HG02623 (cell line): ENCODE results near the gene GSE1.

Experiments
- ATAC-seq: cut with Tn5 transposase; IDR thresholded peaks from one replicate; pipeline ENCODE4 v1.9.1; 2021; ENCODE audit warnings: moderate library complexity; ENCODE audit not compliant: unreplicated experiment

GSE1 gene

DNA sequence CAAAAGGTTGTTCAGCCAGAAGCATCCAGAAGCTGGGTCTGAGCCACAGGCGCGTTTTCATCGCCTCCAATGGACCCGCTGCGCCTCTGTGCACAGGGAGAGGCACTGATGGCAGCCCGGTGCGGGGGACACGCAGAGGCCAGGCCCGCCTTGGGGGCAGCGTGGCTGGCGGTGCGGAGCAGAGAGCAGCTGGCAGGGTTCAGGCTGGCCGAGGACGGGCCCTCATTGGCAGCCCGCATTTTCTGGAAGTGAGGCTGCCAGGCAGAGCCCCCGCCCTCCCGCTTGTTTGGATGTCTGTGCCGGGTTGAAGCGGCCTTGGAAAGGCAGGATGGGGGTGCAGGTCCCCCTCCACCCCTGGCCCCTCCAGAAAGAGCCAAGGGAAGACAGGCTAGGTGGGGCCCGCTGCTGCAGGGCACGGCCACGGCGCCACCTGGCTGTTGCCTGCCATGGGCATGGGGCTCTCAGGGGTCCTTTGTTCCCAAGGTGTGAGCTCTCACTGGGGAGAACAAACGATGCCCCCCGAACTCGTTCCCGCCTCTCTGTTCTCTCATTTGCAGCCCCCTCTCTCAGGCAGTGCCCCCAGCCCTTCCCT is 18.8 kb downstream of the GSE1 start:
- ATAC-seq, result no peak

- no peak for ATAC-seq
Observed at GRCh38 chr16:85632709-85633437, 19.8 kb downstream of the GSE1 start.

GRCh38 chr16:85633438-85633743 is 20.3 kb downstream of the GSE1 start:
- ATAC-seq, result no peak

GRCh38 chr16:85633888-85634287 is 20.8 kb downstream of the GSE1 start:
- ATAC-seq, result no peak

- no peak for ATAC-seq
Observed at GRCh38 chr16:85634747-85635544, 21.8 kb downstream of the GSE1 start.

GRCh38 chr16:85635545-85636140 is 22.5 kb downstream of the GSE1 start:
- no peak for ATAC-seq

DNA sequence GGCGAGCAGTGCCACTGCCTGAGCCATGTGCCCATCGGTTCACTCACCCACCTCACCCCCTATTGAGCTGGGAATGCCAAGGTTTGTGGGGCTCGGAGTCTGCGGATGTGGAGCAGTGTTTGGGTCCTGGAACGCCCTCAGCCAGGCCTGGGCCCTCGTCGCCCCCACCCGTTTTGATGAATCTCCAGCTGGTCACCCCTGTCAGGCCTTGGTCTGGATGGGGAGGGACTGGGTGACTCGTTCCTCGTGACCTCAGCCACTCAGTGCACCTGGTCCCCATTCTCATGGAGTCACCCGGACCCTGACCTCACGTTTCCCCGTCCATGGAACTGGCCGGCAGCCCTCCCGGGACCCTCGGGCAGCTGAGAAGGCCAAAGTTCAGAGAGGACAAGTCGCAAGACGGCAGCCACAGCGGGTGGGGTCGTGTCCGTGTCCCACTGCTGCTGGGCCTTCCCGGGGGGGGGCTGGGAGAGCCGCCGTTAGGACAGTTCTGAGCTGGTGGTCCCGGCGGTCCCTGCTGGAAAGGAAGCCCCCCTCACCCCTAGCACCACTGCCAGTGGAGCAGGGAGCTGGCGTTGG is 23.2 kb downstream of the GSE1 start:
- ATAC-seq, result no peak

DNA sequence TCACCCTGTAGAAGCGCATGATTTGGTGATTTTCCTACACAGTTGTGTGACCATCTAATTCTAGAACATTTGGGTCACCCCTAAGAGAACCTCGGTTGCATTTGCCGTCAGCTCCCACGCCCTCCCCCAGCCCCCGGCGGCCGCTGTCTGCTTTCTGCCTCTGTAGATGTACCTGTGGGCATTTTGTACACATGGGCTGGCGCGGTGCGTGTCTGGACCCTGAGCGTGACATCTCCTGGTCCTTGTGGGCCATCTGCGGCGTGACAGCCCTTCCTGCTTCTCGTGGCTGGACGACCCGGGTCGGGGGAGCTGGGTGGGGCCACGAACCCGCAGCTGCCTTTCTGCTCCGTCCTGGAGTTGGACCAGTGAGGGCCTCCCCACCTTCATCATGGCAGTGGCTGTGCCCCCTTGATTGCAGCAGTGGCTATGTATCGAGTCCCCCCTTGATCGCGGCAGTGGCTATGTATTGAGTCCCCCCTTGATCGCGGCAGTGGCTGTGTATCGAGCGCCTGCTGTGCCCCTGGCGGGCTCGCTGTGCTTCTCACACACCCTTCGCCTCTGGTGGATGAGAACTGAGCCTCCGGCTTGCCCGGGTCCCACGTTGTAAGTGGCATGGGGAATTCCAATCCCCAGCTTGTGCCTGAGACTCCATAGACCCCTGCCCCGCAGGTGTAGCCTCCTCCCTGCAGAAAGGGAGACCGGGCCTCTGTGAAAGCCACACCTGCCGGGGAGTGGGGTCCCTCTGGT is 24.1 kb downstream of the GSE1 start:
- ATAC-seq, result no peak

- no peak for ATAC-seq
Observed at GRCh38 chr16:85637808-85638647, 24.9 kb downstream of the GSE1 start.

DNA sequence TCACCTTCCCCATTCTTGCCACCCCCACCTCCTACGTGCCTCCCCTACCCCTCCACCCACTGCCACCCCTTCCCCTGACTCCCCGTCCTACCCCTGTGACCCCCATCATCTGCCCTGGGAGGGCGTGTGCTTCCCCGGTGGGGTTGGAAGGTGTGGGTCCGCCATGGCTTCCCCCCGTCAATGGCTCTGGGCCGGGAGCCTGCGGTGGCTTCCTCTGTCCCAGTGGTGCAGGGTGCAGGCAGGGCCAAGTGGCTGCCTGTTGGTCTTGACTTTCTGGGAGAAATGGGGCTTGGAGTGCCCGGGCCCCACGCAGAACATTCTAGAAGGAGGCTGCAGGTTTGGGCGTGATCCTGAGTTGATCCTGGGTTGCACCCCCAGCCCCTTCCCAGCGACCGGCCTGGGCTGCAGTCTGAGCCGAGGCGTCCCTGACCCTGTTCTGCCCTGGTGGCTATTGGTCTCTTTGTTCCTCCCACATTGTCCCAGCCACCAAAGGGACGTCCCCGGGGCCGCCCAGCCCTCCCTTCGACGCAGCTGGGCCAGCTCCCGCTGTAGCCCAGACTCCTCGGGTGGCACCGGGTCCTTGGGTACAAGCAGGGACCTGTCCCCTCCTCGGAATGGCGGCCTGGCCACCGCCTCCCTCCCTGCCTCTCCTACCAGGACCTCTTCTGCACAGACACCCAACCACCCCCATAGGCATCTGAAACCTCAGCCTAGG is 25.7 kb downstream of the GSE1 start:
- ATAC-seq, result no peak

DNA sequence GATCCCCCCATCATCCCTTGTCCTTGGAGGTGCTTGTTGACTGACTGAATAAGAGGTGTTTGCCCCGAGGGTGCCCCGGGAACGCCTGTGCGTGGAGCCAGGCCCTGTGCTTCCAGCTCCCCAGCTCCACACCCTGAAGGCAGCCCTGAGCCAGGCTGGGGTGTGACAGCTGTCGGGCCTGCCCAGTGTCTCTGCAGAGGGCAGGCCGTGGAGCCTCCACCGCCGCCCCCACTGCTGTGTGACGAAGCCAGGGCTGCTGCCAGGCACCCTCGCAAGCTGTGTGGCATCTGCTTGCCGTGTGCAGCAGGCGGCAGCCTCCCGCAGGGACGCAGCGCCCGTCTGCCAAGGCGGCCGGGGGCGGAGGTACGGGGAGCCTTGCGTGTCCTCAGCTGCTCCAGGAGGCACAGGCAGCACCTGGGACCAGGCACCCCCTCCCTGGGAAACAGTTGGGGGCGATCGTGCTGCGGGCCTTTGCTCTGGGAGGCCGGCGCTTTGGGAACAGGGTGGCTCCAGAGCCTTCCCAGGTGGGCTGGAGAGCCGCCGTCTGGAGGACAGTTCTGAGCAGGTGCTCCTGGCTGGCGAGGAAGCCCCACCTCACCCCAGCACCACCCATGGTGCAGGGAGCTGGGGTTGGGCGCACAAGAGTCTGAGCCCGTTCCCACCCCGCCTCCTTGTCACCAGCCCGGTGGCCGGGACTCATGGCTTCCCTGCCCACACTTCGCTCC is 26.6 kb downstream of the GSE1 start:
- no peak for ATAC-seq

DNA sequence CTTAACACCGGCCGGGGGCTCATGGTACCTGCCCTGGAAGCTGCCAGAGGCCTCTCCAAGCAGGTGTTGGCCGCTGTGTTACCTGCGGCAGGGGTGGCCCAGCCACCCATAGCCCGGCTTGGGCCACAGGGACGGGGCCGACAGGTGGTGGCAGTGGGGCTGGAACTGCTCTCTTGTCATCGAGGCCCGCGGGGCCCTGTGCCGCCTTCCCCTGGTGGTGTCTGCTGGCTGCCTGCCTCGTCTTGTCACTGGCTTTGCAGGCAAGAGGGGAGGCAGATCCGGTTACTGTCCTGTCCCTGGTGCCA is 27.1 kb downstream of the GSE1 start:
- no peak for ATAC-seq

DNA sequence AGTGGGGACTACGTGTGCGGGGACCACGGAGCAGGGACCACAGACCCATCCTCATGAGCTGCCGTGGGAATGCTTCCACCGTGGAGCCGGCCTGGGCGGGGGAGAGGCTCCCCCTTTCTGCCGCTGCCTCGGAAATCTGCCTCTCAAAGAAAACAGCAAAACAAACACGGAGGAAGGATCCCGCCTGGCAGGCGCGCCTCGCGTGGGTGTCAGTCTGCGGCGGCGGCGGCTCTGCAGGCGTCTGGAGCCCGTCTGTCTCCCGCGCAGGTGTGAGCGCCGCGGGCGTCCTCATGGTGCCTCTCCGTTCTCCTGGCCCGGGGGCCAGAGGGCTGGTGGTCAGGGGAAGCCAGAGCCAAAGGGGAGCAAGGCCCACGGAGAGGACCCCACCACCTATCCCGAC is 27.5 kb downstream of the GSE1 start:
- ATAC-seq, result no peak

DNA sequence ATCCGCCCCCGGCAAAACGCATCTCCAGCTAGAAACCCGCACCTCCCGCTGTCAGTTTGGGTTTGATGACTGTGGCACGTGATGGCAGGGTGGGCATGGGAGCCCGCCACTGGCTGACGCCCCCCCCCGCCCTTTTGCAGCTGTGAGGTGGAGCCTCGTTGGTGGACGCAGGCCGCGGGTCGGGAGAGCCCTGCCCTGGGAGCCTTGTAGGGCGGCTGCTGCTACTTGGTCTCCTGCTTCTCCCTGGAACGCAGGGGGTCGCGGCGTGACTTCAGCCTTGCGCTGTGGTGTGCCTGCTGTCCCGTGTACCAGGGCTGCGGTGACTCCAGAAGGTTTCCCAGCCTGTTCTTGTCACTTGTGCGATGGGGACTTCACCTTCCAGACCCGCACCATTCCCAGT is 28.2 kb downstream of the GSE1 start:
- ATAC-seq, result no peak

GRCh38 chr16:85641776-85642176 is 28.7 kb downstream of the GSE1 start:
- ATAC-seq, result no peak

- ATAC-seq, result no peak
Observed at GRCh38 chr16:85642762-85643358, 29.7 kb downstream of the GSE1 start.

- ATAC-seq, result no peak
Observed at GRCh38 chr16:85643631-85644030, 30.5 kb downstream of the GSE1 start.

DNA sequence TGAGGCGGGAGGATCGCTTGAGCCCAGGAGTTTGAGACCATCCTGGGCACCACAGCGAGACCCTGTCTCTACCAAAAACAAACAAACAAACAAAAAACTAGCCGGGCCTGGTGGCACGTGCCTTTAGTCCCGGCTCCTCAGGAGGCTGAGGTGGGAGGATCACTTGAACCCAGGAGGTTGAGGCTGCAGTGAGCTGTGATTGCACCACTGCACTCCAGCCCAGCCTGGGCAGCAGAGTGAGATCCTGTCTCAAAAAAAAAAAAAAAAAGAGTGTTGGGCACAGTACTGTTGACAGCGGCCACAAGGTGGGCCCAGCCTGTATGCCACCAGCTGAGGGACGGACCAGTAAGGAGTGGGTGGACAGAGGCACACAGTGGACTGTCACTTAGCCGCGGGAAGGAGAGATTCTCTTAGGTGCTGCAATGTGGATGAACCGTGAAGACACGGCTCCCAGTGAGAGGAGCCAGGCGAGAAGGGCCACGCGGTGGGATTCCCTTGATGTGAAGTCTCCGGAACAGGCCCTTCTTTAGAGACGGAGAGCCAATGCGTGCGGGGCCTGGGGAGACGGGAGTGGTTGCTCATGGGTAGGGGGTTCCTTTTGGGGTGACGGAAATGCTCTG is 31.1 kb downstream of the GSE1 start:
- ATAC-seq, result no peak
